Keratinocyte (primary cell): Measurements from ENCODE around the gene FBLN5.

ENCODE experiments used
- CTCF ChIP-seq, 3 experiments: IDR thresholded peaks in 1 of 3; conservative IDR thresholded peaks in 1 of 3; optimal IDR thresholded peaks in 1 of 3; 2 replicates in 2 of 3; 3 replicates in 1 of 3; pipeline versions ENCODE3 to v1.5.1; 2011; ENCODE audit warnings: low read length in 3 of 3, mild to moderate bottlenecking in 3 of 3, moderate library complexity in 2 of 3, control low read depth in 1 of 3, inconsistent platforms in 1 of 3; ENCODE audit not compliant: insufficient read depth in 2 of 3; ENCODE audit errors: extremely low read depth in 1 of 3
- EZH2 ChIP-seq: IDR thresholded peaks from one replicate; pipeline ENCODE4 v1.6.1; 2012; ENCODE audit warnings: inconsistent platforms, mild to moderate bottlenecking, low read length, moderate library complexity

- TF ChIP-seq CTCF (optimal IDR thresholded peaks at IDR 0.05 in 1 of 3, IDR thresholded peaks at IDR 0.05 in 1 of 3, conservative IDR thresholded peaks at IDR 0.05 in 1 of 3; ENCODE audit: extremely low read depth in 1 of 3, insufficient read depth in 2 of 3, low read length in 3 of 3), result no peak
- TF ChIP-seq EZH2, result no peak
Observed at GRCh38 chr14:91861091-91861490, 86.4 kb downstream of the FBLN5 start.
